Cardiac muscle cell (in vitro differentiated cells and primary cell): ENCODE results near the gene NFATC2IP. TPM values are rescaled to one million over a fixed set of nuclear protein-coding genes. Genes with fewer than 3 reads are reported as not detected.

Experiments used
- DNase-seq, 2 donors: peaks; one replicate each; pipeline versions ENCODE4 v3.0.0 to v3.0.0-alpha.2; 2010 to 2017; ENCODE audit warnings: low read depth in 1 of 2, low spot score in 1 of 2
- H3K27ac ChIP-seq: fragments of 200-600 bp; sonication (generic); 2 replicates; pipeline ENCODE4 v1.5.1; 2016
- H3K27me3 ChIP-seq: fragments of 200-600 bp; sonication (generic); 2 replicates; pipeline ENCODE4 v1.6.0; 2016; ENCODE audit warnings: control low read depth
- H3K36me3 ChIP-seq: fragments of 200-600 bp; sonication (generic); 2 replicates; pipeline ENCODE4 v1.5.1; 2016; ENCODE audit warnings: control low read depth
- H3K4me1 ChIP-seq: fragments of 200-600 bp; sonication (generic); 2 replicates; pipeline ENCODE4 v1.8.1; 2017; ENCODE audit warnings: low read depth, mild to moderate bottlenecking, mixed run types
- H3K4me3 ChIP-seq: fragments of 200-600 bp; sonication (generic); 2 replicates; pipeline ENCODE4 v1.5.1; 2016; ENCODE audit warnings: mild to moderate bottlenecking
- H3K9me3 ChIP-seq: fragments of 200-600 bp; sonication (generic); 2 replicates; pipeline ENCODE4 v1.5.1; 2017; ENCODE audit warnings: low read depth, mild to moderate bottlenecking, control low read depth
- CTCF ChIP-seq: IDR thresholded peaks from 2 replicates; pipeline ENCODE4 v1.5.1; 2012; ENCODE audit warnings: low read depth, mild to moderate bottlenecking, low read length
- polyA plus RNA-seq: library from polyadenylated mRNA; unstranded; fragments of >200 nt; fragmentation: Nextera tagmentation; extraction: Ambion mirVana; gene quantifications from 2 replicates; pipeline ENCODE4 v1.2.1, GENCODE V29; 2016
- total RNA-seq: library from RNA; depleted of rRNA; stranded (reverse); fragments of >200 nt; gene quantifications from 2 replicates; pipeline ENCODE4 v1.2.3, GENCODE V29; 2016

The NFATC2IP gene
- total and polyA plus RNA-seq, 2 experiments from 2014 or later, result 46.5 to 71.6 TPM

GRCh38 chr16:28985211-28986041 lies 34.7 kb downstream of the NFATC2IP start:
- H3K4me1 ChIP-seq, result no peaks in the 10 kb centered on the region
- no peaks in the 10 kb centered on the region for H3K27me3 ChIP-seq
- H3K36me3 ChIP-seq, result peaks cover 3% of the 10 kb centered on the region
- TF ChIP-seq CTCF, result no peak
- no peaks in the 10 kb centered on the region for H3K9me3 ChIP-seq
- H3K4me3 ChIP-seq, result no peak overlapping the region
- H3K27ac ChIP-seq, result no peak overlapping the region
- DNase-seq, result no peak

- Histone ChIP-seq H3K4me3 (no peak overlapping the region), H3K36me3 (peaks cover under 1% of the 10 kb centered on the region), H3K4me1 (no peaks in the 10 kb centered on the region), H3K27ac (no peak overlapping the region), H3K27me3 (no peaks in the 10 kb centered on the region), H3K9me3 (no peaks in the 10 kb centered on the region)
- no peak for TF ChIP-seq CTCF
- no peak for DNase-seq
These were observed 35.3 kb downstream of the NFATC2IP start for GRCh38 chr16:28986046-28986445.

GRCh38 chr16:28986492-28986891 lies 35.8 kb downstream of the NFATC2IP start:
- no peak for DNase-seq
- Histone ChIP-seq H3K4me3 (no peak overlapping the region), H3K9me3 (no peaks in the 10 kb centered on the region), H3K27me3 (no peaks in the 10 kb centered on the region), H3K4me1 (no peaks in the 10 kb centered on the region), H3K27ac (no peak overlapping the region), H3K36me3 (no peaks in the 10 kb centered on the region)
- no peak for TF ChIP-seq CTCF

- no peak overlapping the region for H3K27ac ChIP-seq
- no peak for TF ChIP-seq CTCF
- no peaks in the 10 kb centered on the region for H3K27me3 ChIP-seq
- H3K4me3 ChIP-seq, result no peak overlapping the region
- H3K36me3 ChIP-seq, result no peaks in the 10 kb centered on the region
- H3K9me3 ChIP-seq, result no peaks in the 10 kb centered on the region
- no peaks in the 10 kb centered on the region for H3K4me1 ChIP-seq
- DNase-seq, result no peak
These were observed 36.6 kb downstream of the NFATC2IP start for GRCh38 chr16:28987170-28987853.

GRCh38 chr16:28989363-28989762 lies 38.6 kb downstream of the NFATC2IP start:
- Histone ChIP-seq H3K4me1 (no peaks in the 10 kb centered on the region), H3K27me3 (no peaks in the 10 kb centered on the region)

More at GRCh38 chr16:28989363-28989762, 38.6 kb downstream of the NFATC2IP start:
- TF ChIP-seq CTCF, result no peak
- H3K9me3 ChIP-seq, result no peaks in the 10 kb centered on the region
- H3K27ac ChIP-seq, result no peak overlapping the region
- H3K36me3 ChIP-seq, result no peaks in the 10 kb centered on the region
- DNase-seq, result no peak
- no peak overlapping the region for H3K4me3 ChIP-seq
